ENCODE results near the gene DOK3.
"Not testable (repeated sequence)": the region's sequence is repeated elsewhere in the genome, so short reads cannot be mapped to it uniquely, and the experiment has no call there.

DOK3 gene

DNA sequence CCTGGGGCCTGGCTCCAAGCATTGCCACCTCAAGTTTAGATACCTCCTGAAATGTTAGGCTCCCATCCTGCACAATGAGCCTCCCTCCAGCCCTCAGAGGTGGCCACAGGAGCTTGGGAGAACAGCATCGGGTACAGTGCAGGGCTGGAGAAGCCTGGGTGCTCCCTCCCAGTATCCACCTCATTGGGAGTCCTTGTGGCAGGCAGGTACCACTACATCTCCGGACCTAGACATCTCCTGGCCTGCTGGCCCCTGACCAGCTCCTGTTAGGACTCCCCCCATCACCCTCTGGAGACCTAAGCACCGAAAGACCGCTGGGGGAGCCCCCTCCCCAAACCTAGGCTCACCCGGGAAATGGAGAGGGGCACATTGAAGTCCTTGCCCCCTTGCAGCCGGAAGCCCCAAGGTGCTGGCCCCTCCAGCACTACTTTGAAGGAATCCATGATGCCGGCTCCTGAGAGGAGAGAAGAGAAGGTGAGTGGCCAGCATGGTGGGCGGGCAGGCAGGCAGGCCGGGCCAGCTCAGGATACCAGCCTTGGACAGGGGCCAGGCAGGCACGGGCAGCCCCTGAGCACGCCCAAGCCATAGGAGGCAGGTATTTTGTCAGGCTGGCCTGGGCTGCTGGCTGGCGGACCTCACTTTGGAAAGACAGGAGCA is 13.4 kb downstream of the DOK3 start:
- no peak for DNase-seq

DNA sequence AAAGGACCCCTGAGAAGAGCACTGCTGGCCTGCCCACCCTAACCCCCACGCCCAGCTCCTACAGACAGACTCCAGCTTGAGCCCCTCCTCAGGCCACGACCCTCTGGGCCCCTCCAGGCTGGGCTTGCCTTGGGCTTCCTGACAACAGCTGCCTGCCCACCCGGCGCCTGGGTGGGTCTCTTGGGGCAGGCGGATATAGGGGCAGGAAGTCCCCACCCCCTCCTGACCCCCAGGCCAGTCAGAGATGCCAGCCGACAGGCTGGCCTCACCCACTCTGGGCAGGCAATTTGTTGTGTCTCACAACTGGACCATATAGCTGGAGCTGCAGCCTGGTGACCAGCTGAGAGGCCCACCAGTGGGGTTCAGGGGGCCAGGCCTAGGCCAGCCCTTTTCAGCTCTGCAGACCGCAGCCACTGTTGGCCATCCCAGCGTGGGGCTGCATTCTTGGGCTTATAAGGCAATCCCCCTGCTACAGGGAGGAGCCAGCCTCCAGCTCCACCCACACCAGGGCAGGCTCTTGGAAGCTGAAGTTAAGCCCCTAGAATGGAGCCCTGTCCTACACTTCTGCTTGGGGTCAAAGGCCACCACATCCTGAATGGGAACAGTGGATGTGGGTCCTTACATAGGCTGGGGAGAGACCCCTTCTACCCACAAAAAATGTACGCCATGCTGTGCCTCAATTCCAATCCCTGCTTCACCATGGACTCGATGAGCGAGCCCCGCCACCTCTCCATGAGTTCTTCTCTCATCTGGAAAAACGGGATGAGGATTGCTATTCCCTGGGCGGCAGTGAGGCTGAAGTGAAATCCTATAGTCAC is 14.2 kb downstream of the DOK3 start:
- no peak for DNase-seq

DNA sequence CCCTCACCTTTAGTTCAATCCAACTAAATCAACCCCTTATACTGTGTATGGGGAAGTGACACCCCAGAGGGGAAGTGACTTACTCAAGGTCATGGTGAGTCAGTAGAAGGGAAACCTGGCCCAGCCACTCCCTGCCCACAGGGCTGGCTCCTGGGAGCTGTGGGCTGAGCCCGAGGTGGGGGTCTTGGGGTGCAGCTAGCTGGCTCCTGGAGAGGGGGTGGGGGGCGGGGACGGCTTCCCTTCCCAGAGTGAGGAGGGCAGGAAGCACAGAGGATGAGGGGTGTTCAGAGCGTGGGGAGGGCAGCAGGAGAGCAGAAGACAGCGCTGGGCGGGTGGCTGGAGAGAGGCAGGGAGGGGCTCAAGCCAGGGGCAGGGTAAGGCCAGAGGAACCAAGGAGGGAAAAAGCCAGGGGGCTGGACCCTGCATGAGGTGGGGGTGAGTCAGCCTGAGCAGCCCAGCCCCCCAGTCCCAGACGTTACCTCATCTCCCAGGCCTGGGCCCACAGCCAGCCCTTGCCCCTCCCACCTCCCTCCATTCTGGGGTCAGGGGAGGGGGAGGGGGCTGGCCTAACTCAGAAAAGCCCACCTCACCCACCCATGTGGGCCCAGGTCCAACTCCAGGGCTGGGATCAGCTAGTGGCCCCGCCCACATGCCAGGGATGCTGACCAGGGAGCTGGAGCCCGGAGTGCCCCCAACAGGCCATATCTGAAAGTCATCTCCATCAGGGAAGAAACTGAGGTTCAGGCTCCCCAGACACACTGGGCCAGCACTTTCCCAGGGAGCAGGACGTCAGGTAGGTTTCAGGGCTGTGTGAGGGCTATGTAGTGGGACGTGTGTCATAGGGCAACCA is 15.1 kb downstream of the DOK3 start:
- no peak for DNase-seq

DNA sequence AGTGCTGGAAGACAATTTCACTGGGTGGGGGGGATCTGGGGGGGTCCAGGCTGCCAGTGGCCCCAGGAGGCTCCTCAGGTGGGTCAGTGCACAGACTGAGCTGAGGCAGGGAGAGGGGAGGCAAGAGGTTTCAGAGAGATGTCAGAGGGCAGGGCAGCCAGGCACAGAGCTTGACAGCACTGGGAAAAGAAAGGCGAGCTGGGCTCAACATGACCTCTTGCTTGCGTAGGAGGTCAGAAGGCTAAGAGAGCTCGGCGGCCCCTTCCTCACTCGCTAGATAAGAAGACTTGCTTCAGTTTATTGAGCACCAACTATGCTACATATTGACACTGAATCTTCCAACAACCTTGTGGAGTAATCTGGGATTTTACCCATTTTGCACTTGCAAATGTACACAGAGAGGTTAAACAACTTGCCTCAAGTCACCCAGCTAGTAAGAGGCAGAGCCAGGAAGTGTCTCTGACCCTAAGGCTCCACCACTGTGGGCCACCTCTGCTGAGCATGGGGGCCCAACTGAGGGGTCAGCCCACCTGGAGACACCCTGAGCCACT is 15.8 kb downstream of the DOK3 start:
- no peak for DNase-seq

DNA sequence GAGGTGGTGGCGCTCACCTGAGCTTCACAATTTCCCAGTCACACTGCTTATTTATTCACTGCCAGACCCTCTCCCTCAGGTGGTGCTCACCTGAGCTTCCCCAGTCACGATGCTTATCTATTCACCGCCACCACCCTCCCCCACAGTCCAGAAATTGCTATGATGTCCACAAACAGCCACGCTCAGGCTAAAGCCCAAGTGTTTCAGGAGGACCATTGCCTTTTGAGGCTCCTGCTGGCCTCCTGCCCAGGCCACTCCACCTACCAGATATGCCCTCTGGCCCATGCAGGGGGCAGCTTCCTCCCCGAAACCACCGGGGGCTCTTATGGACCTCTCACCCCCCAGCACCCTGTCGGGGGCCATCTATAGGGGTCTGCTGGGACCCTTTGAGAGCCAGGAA is 16.8 kb downstream of the DOK3 start:
- DNase-seq, result no peak

DNA sequence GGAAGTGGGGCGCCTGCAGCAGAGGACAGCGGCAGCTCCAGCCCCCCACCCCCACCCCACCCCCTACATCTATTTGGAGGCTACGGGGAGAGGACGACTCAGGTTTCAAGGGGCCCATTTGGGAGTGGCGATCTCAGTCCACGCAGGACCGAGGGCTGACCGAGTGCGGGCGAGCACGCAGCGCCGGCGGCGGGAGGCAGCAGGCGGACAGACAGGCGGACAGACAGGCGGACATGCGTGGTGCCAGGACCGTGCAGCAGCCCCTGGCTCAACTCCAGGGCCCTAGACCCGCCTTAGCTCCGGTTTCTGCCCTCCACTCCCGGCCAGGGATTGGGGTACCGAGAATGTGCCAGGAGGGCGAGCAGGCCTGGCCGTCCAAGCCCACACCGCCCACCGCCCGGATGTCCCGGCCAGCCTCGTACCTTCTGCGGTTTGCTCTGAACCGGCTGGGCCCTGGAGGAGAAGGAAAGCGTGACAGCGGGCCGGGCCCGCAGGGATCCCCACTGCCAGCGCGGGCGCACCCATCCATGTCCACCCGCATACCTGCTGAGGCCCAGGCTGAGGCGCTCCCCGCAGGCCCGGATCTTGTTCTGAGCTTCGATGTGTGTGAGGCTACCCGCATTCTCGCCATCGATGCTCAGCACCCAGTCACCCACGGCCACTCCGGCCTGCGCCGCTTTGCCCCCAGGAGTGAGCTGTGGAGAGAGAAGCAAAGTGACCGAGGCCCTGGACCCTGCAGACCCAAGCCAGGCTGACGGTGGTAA is 17.5 kb downstream of the DOK3 start:
- DNase-seq, result no peak

DNA sequence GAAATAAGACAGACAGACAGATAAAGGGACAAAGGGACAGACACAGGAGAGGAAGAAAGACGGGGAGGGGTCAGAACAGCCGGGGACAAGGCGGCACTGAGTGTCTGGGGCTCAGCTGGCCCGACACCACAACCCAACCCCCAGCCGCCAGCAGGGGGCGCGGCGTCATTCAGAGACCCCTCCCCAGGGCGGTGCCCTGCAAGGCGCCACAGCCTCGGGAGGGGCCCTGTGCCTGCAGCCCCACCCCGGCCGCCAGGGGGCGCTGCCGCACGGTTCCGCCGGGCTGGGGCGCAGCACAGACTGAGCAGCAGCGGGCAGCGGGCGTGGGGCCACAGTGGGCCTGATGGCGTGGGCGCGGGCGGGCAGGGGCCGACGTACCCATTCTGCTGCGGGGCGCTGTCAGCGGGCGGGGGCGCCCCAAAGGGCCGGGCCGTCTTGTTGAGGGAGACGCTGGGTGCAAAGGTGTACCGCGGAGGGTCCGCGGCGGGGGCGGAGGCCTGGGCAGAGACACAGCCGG is 18.1 kb downstream of the DOK3 start:
- DNase-seq, result no peak

DNA sequence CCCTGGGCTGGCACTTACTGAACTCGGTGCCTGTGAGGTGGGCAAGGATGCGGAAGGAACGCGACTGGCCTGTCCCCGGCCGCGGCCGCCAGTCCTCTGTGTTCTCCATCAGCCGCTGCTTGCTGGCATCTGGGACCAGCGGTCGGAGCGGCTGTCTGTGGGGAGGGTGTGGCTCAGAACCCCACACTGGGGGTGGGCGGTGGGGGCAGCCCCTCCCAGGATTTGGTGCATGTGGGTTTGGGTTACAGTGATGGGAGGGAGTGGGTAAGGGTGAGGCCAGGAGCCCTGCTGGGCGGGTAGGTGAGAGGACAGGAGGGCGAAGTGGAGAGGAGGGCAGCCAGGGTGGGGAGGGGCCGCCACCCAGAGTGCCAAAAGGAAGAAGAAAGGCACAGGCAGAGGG is 18.6 kb downstream of the DOK3 start:
- no peak for DNase-seq

DNA sequence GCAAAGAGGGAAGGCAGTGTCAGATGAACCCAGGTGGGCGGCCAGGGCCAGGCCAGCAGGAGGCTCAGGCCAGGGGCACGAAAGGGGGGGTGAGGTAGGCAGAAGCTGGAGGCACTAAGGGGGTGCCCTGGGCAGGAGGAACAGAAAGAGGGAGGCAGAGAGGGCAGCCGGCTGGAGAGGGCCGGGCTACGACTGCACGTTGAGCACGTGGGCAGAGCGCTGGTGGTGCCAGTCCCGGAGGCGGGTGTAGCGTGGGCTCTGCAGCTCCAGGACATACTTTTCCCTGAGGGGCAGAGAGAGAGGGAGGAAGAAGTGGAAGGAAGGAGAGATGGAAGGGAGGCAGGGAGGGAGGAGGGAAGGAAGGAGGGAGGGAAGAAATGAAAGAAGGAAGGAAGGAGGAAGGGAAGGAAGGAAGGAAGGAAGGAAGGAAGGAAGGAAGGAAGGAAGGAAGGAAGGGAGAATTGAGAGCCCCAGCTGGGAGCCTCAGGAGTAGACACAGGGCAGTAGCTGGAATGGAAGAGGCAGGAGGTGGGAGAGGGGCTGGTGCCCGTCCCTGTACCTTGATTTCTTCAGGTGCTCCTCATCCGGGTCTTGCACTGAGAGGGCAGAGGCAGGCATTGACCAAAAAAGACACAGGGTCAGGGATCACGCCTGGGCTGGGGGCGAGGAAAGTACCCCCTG is 19.2 kb downstream of the DOK3 start:
- DNase-seq, result no peak

DNA sequence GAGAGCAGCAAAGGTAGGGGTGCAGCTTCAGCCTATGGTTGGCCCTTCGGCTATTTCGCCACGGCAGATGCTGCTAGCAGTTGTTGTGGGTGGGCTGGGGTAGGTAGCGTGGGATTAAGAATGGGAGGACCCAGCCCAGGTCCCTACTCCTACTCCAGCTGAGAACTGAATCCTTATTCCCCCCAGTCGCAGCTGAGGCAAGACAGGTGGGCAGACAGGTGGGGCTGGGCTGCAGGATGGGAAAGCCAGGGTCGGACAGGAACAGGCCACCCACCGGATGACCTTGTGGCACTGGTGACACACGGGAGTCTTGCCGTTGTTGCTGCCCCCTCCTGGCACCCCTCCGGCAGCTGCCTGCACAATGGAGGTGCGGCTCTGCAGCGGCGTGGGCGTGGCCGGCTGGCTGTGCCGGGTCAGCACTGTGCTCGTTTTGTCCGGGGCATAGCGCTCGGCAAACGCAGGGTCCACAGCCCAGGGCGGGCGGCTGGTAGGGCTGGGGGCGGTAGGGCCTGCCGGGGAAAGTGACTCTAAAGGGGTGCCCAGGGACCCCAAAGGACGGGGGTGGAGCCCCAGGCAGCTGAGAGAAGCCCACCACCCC is 20.4 kb downstream of the DOK3 start:
- no peak for DNase-seq

DNA sequence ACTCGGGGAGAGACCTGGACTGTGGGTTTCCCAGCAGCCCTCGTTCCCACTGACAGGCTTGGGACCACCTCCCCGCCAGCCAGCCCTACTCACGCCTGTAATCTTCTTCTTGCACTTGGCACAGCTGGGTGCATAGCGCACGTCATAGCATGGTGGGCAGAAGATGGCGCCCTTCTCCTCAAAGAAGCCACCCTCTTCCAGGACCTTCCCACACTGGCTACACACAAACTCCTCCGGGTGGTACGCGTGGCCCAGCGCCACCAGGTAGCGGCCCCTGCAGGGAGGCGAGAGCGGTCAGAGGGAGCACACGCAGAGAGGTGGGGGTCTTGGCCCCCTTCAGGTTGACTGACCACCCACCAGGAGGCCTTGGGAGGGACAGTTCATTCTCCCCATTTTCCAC is 21.7 kb downstream of the DOK3 start:
- no peak for DNase-seq

DNA sequence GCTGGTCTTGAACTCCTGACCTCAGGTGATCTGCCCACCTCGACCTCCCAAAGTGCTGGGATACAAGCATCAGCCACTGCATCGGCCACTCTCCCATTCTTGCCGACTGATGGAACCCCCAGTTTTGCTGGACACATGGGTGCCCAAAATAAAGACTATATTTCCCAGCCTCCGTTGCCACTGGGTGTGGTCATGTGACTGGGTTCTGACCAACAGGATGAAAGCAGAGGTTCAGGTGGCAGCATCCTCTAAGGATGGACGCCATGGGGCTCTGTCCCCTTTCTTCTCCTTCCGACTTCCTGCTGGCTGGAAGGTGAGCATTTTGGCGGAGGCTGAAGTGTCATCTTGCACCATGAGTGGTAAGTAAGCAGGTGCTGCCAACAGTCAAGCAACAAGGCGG is 22.5 kb downstream of the DOK3 start:
- no peak for DNase-seq

DNA sequence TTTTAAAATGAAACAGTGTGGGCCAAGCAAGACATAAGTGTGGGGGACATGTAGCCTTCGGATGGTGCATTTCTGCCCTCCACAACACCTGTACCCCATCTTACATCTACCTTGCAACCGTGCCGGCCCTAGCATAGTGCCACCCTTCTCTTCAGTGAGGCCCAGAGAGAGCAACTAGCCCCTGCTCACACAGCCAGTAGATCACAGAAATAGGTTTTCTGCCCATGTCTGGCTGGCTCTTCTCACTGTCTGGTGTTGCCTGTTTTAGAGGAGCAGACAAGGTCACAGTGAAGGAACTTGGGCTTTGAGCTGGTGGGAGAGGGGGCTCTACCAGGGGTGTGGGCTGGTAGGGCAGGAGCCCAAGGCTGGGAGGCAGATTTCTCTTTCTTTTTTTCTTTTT is 23.4 kb downstream of the DOK3 start:
- DNase-seq, result no peak

DNA sequence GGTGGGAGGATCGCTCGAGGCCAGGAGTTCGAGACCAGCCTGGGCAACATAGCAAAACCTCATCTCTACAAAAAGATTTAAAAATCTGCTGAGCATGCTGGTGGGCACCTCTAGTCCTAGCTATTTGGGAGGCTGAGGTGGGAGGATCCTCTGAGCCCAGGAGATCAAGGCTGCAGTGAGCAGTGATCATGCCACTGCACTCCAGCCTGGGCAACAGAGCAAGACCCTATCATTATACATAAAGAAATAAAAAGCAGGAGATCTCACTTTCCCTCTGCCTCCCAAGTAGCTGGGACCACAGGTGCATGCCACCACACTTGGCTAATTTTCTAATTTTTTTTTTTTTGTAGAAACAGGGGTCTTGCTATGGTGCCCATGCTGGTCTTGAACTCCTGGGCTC is 23.9 kb downstream of the DOK3 start:
- not testable (repeated sequence) for DNase-seq

DNA sequence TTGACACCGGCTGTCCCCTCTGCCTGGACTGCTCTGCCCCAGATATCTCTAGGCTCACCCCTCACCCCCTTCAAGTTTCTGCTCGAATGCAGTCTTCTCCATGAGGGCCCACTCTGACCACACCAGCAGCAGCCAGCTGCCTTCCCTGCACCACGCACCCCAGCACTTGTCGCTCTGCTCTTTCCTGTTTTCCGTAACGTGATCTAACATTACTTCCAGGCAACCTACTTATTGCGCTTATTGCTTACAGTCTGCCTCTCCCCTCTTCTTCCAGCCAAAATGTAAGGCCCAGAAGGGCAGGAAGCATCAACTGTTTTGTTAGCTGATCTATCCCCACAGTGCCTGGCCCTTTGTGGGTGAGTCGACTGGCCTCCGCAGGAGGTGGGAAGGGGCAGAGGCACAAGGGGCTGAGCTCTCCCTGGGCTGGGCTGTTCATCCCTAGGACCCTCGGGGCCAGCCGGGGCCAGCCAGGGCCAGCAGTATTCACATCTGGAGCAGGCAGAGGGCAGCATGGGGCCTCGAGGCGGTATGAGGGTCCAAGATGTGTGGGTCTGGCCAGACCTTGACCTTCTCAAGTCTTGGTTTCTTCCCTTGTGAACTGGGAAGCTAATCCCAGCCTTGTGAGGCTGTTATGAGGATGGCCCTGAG is 24.6 kb downstream of the DOK3 start:
- no peak for DNase-seq

DNA sequence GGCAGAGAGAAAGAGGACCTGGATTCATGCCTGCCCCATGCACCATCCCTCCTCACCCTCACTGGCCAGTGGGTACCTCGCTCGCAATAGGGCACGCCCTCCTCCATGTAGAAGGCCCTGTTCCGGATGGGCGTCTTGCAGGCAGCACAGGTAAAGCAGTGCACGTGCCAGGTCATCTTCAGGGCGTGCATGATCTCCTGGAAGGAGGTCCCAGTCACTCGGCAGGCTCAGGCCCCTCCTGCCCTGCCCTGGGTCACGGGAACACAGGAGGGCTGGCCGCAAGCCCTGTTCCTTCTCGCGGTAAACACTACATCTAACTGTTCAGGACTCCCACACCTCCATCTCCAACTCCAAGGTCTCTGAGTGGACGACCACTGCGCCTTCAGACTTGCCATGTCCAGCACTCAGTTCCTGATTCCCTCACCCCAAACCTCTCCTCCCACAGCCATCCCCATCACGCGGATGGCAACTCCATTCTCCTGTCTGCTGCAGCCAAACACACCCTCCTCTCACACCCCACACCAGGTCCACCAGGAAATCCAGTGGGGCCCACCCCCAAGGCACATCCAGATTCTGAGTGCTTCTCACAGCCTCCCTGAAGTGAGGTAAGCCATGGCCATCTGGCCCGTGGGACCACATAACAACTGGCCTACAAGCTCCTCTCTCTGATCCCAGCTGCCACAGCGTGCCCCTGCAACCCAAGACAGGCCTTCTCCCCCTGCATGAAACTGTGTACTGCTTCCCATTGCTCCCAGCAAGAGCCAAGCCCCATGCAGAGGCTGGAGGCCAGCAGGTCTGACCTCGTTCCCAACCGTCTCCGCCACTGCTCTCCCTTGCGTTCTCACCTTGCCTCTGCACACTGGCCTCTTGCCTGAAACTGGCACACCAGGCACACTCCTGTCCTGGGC is 25.4 kb downstream of the DOK3 start:
- DNase-seq, result no peak

DNA sequence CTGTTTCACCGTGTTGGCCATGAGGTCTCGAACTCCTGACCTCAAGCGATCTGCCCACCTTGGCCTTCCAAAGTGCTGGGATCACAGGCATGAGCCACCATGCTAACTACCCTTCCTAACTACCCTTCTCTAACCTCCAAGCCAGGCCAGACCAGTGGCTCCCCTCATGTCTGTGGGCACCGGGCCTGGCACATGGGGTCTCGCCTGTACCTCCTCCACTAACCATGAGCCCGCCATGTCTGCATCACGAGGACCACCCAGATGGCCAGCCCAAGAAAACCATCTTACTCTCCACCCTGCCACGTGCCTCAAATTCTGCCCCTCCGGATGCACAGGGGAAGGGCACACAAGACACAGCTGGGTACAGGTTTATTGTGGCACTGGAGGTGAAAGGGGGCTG is 26.6 kb downstream of the DOK3 start:
- no peak for DNase-seq

DNA sequence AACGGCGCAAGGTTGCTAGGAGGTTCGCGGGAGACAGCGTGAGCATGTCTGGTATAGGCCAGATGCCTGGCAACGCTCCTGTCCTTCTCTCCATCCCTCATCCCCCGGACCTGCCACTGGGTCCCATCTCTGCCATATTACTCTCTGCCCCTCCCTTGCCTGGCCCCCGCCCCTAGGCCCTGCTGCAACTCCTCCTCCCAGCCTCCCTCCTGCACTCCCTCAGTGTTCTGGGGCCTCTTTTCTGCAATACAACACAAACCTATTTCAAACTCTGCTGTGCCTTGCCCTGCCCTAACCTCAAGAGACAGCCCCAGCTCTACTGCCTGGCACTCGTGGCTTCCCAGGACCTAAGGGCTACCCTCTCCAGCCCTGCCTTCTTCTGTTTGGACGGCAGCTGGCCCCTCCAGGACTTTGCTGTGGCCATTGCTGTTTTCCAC is 27.2 kb downstream of the DOK3 start:
- no peak for DNase-seq

DNA sequence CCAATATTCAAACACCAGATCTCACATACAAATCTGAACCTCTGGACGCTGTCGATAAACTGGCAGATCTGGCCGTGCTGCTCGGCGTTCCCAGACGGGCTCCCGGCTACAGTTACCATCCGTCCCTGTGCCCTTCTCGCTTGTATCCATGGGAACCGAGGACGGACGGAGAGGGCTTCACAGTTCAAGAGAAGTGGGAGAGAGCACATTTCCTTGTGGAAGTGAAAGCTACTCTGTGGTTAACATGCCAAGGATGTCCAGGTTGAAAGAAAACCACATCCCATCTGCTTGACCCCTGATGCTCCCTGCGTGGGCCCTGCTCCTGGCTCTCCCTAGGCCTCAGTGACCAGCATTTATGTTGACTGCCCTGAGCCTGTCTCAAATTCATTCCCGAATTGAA is 29.9 kb downstream of the DOK3 start:
- DNase-seq, result no peak

Data from CD4-positive, alpha-beta T cell treated with Interleukin-10 for 1 hour (primary cell).